K562 (cell line): Measurements from ENCODE around the gene TSHZ1. TPM values are rescaled to one million over a fixed set of nuclear protein-coding genes. Genes with fewer than 3 reads are reported as not detected.

Source experiments
- ATAC-seq: fragments of 200-7000 bp; cut with Tn5 transposase; 3 replicates; pipeline ENCODE4 v1.9.1; 2020; ENCODE audit warnings: moderate library complexity
- BruUV-seq: library from RNA; stranded (reverse); fragments of 400-500 nt; replicated peaks from 2 replicates; lab custom pipeline; 2021; lab: Mats Ljungman, UMichigan
- CTCF ChIA-PET: fragments of 300-600 bp; formaldehyde crosslinking; extraction: SDS; loops from one replicate; lab custom pipeline; 2021; ENCODE audit warnings: low intra/inter-chr PET ratio; lab: Yijun Ruan, JAX
- POLR2A ChIA-PET: fragments of 300-600, 350-650 bp; sonication (Branson Sonifier 250); formaldehyde crosslinking; extraction: SDS; loops from one replicate; lab custom pipeline; 2021; ENCODE audit warnings: antibody characterized with exemption, inconsistent platforms; lab: Yijun Ruan, JAX
- DNase-seq, 4 experiments: peaks; one replicate each; pipeline versions ENCODE4 v3.0.0 to v3.0.0-alpha.2; 2011 to 2018; ENCODE audit warnings: low spot score in 3 of 4, mixed read lengths in 3 of 4; ENCODE audit errors: extremely low read depth in 1 of 4
- FAIRE-seq: peaks from 2 replicates; lab custom pipeline; 2011; peaks lifted over from hg19 to GRCh38; lab: Jason Lieb, UNC
- H2AFZ ChIP-seq: 2 replicates; pipeline ENCODE4 v1.6.0; 2011; ENCODE audit warnings: low read depth, low read length, control low read depth, inconsistent platforms
- H3K27ac ChIP-seq: fragments of 200-600 bp; 3 replicates; pipeline ENCODE4 v1.8.0; 2011; ENCODE audit warnings: low read depth, mild to moderate bottlenecking, control low read depth, inconsistent platforms, low read length, moderate library complexity, mixed read lengths; ENCODE audit errors: extremely low read depth
- H3K27me3 ChIP-seq, 2 experiments: fragments of 300-600 bp in 1 of 2; 2 replicates in 1 of 2; 3 replicates in 1 of 2; pipeline versions ENCODE4 v1.6.0 to v1.8.0; 2011; ENCODE audit warnings: inconsistent platforms in 2 of 2, low read length in 2 of 2, mild to moderate bottlenecking in 1 of 2, mixed read lengths in 1 of 2, moderate library complexity in 1 of 2; ENCODE audit not compliant: control insufficient read depth in 2 of 2, insufficient read depth in 2 of 2
- H3K36me3 ChIP-seq: fragments of 300-600 bp; 3 replicates; pipeline ENCODE4 v1.8.0; 2011; ENCODE audit warnings: mild to moderate bottlenecking, low read length, inconsistent platforms; ENCODE audit not compliant: control insufficient read depth, insufficient read depth
- H3K4me1 ChIP-seq, 2 experiments: fragments of 200-600 bp in 1 of 2; replicated peaks in 1 of 2; 2 replicates in 1 of 2; 3 replicates in 1 of 2; pipeline versions ENCODE4 v1.5.1 to v1.8.0; 2011; ENCODE audit warnings: inconsistent platforms in 2 of 2, low read length in 2 of 2, mild to moderate bottlenecking in 1 of 2, mixed read lengths in 1 of 2, moderate library complexity in 1 of 2; ENCODE audit not compliant: control insufficient read depth in 2 of 2, insufficient read depth in 2 of 2
- H3K4me2 ChIP-seq: 2 replicates; pipeline ENCODE4 v1.6.1; 2011; ENCODE audit warnings: low read length, control low read depth, inconsistent platforms, mixed read lengths; ENCODE audit not compliant: insufficient read depth
- H3K4me3 ChIP-seq: fragments of 200-600 bp; sonication (generic), shearing (Covaris generic); 2 replicates; pipeline ENCODE4 v1.5.1; 2016; ENCODE audit warnings: control low read depth, inconsistent platforms
- H3K79me2 ChIP-seq: fragments of 200-600 bp; 3 replicates; pipeline ENCODE4 v1.8.0; 2011; ENCODE audit warnings: low read length, inconsistent platforms; ENCODE audit not compliant: control insufficient read depth, insufficient read depth
- H3K9ac ChIP-seq, 2 experiments: 2 replicates each; pipeline versions ENCODE4 v1.6.0 to v1.6.1; 2011; ENCODE audit warnings: low read depth in 2 of 2, low read length in 2 of 2, control low read depth in 1 of 2, inconsistent platforms in 1 of 2, mild to moderate bottlenecking in 1 of 2, mixed read lengths in 1 of 2; ENCODE audit not compliant: insufficient read depth in 1 of 2
- H3K9me1 ChIP-seq: one replicate; pipeline ENCODE4 v1.6.0; 2011; ENCODE audit warnings: inconsistent platforms, mild to moderate bottlenecking, low read length, moderate library complexity; ENCODE audit not compliant: control insufficient read depth, insufficient read depth
- H3K9me3 ChIP-seq: replicated peaks from 2 replicates; pipeline ENCODE4 v1.5.1; 2011; ENCODE audit warnings: low read depth, low read length, inconsistent platforms; ENCODE audit not compliant: control insufficient read depth, insufficient read depth
- H4K20me1 ChIP-seq: replicated peaks from 2 replicates; pipeline ENCODE4 v1.6.1; 2011; ENCODE audit warnings: low read length, inconsistent platforms, mixed read lengths; ENCODE audit not compliant: control insufficient read depth, insufficient read depth
- CBFA2T2 ChIP-seq: fragments of 450-650 bp; conservative IDR thresholded peaks from 2 replicates; pipeline ENCODE4 v1.6.1; 2017; ENCODE audit warnings: mild to moderate bottlenecking
- CBFB ChIP-seq: sonication (generic); formaldehyde crosslinking; IDR thresholded peaks from 2 replicates; pipeline ENCODE4 v1.4.0; 2020; ENCODE audit warnings: mild to moderate bottlenecking, missing genetic modification reagents
- MAFG ChIP-seq: fragments of 450-650 bp; conservative IDR thresholded peaks from 2 replicates; pipeline ENCODE4 v1.6.1; 2016; ENCODE audit warnings: missing genetic modification characterization, missing compliant biosample characterization
- MAFK ChIP-seq: IDR thresholded peaks from 2 replicates; pipeline ENCODE4 v1.6.1; 2011; ENCODE audit warnings: low read length, improper control_type of control experiment
- PYGO2 ChIP-seq: fragments of 450-650 bp; IDR thresholded peaks from 2 replicates; pipeline ENCODE4 v1.6.1; 2016; ENCODE audit warnings: mild to moderate bottlenecking, missing genetic modification characterization, moderate library complexity, missing compliant biosample characterization
- ZBTB26 ChIP-seq: fragments of 450-650 bp; formaldehyde crosslinking; IDR thresholded peaks from 2 replicates; pipeline ENCODE4 v1.4.0; 2022; ENCODE audit warnings: missing genetic modification characterization
- WGBS: fragments of 100-300 bp; shearing (Covaris generic); methylation state at CpG from one replicate; pipeline ENCODE4 v1.1.6; 2016; ENCODE audit warnings: low coverage, mixed read lengths; ENCODE audit not compliant: insufficient coverage; ENCODE audit errors: missing lambda C conversion rate; 5-methylcytosine and 5-hydroxymethylcytosine counted together
- in situ Hi-C: fragments of 300-500 bp; cut with MboI; formaldehyde crosslinking; loops from 4 replicates; pipeline ENCODE4 v1.15.0; 2018; ENCODE audit warnings: inconsistent platforms, mixed read lengths
- intact Hi-C: fragments of 100-400 bp; cut with micrococcal nuclease; formaldehyde crosslinking; loops from 2 replicates; pipeline ENCODE4 v1.14.2; 2022
- polyA plus RNA-seq, 8 experiments: library from polyadenylated mRNA; depleted of rRNA in 4 of 8; stranded (reverse) in 5 of 8; unstranded in 3 of 8; fragments of >200 nt; fragmentation: Nextera tagmentation in 2 of 8; fragmentation: Illumina TruSeq in 1 of 8; extraction: Ambion mirVana in 2 of 8; extraction: Trizol in 1 of 8; gene quantifications; 2 replicates each; pipeline versions ENCODE4 v1.2.1 to v1.2.3, GENCODE V29; 2011 to 2014; ENCODE audit warnings: inconsistent platforms in 1 of 8, missing spikeins in 1 of 8
- total RNA-seq, 7 experiments: library from RNA; depleted of rRNA in 6 of 7; stranded (reverse); fragments of >200 nt in 6 of 7; fragmentation: Illumina TruSeq in 2 of 7; extraction: Trizol in 2 of 7; gene quantifications; 2 replicates each; pipeline versions ENCODE4 v1.2.1 to v1.2.3, GENCODE V29; 2011 to 2021; ENCODE audit warnings: low replicate concordance in 1 of 7
- TF ChIP-seq, protein P1 (sequence below), 2 experiments: fragments of 450-650 bp; IDR thresholded peaks; 2 replicates each; pipeline ENCODE4 v1.6.1; 2018; ENCODE audit warnings: mild to moderate bottlenecking in 2 of 2, low read depth in 1 of 2; ENCODE audit not compliant: partially characterized antibody in 2 of 2
- TF ChIP-seq, protein P2 (sequence below): fragments of 250-450 bp; sonication (Bioruptor Pico); IDR thresholded peaks from 2 replicates; pipeline ENCODE4 v1.9.0; 2021; ENCODE audit warnings: mild to moderate bottlenecking, inconsistent platforms
- TF ChIP-seq, protein P3 (sequence below): sonication (generic); formaldehyde crosslinking; IDR thresholded peaks from 2 replicates; pipeline ENCODE4 v1.8.1; 2022; ENCODE audit warnings: missing genetic modification reagents

TSHZ1 gene
- total and polyA plus RNA-seq, 9 of the 15 experiments (the other 6 are each of a cell fraction or from before 2014, with no cell fraction given), result 1.1 to 7.2 (median 2.7) TPM

DNA sequence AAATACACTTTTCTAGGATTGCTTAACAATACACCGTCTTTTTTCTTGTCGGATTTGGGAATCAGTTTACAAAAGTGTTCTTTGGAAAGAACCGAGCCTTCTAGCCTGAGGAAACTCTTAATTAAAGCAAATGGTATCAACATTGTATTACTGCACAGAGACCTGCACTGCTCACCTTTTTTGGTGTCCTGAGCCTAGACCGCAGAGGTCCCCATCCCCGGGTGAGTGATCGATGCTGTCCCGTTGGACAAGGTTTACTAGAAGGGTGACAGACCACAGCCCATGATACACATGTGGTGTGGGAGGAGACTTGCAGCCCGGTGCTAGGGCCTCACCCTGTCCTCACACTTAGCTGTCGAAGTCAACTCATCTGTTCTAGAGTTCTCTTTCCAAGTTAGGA lies 55.3 kb downstream of the TSHZ1 start (continued):
- TF ChIP-seq, protein P1, sequence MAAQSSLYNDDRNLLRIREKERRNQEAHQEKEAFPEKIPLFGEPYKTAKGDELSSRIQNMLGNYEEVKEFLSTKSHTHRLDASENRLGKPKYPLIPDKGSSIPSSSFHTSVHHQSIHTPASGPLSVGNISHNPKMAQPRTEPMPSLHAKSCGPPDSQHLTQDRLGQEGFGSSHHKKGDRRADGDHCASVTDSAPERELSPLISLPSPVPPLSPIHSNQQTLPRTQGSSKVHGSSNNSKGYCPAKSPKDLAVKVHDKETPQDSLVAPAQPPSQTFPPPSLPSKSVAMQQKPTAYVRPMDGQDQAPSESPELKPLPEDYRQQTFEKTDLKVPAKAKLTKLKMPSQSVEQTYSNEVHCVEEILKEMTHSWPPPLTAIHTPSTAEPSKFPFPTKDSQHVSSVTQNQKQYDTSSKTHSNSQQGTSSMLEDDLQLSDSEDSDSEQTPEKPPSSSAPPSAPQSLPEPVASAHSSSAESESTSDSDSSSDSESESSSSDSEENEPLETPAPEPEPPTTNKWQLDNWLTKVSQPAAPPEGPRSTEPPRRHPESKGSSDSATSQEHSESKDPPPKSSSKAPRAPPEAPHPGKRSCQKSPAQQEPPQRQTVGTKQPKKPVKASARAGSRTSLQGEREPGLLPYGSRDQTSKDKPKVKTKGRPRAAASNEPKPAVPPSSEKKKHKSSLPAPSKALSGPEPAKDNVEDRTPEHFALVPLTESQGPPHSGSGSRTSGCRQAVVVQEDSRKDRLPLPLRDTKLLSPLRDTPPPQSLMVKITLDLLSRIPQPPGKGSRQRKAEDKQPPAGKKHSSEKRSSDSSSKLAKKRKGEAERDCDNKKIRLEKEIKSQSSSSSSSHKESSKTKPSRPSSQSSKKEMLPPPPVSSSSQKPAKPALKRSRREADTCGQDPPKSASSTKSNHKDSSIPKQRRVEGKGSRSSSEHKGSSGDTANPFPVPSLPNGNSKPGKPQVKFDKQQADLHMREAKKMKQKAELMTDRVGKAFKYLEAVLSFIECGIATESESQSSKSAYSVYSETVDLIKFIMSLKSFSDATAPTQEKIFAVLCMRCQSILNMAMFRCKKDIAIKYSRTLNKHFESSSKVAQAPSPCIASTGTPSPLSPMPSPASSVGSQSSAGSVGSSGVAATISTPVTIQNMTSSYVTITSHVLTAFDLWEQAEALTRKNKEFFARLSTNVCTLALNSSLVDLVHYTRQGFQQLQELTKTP (IDR thresholded peaks at IDR 0.05; ENCODE audit: low read depth in 1 of 2, partially characterized antibody in 2 of 2), result no peak

DNA sequence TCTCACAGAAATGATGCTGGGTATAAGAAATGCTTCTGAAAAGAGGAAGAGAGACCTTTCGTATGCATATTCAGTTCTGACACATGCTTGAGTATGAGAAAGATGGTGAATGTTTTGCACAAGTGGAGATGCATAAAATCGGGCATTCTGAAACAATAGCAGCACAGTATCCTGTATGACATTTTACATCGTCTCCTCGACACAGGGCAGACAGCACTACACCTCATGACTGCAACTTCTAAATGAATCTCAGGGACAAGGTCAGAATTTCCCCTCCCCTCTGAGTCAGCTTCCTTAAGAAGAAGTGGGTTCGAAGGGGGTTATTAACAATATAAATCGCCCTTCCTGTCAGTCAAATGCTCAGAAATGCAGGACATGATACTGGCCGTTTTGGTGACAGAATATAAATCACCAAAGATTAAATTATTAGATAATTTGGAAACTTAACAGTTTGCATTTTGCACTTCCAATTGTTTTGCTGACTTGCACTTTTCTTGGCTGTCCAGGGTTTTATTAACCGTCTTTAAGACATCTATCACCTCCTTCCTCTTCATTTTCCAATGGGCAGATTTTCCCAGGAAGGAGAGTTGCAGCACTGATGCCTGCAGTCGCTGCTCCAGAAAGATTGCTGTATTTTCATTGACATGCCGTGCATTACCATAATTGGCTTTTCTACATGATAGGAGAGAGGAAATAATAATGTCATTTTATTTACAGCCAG lies 57.2 kb downstream of the TSHZ1 start:
- FAIRE-seq, result no peak
- Histone ChIP-seq H3K9me3 (no peaks in the 10 kb centered on the region), H3K4me2 (no peak overlapping the region)
- TF ChIP-seq CBFB (CRISPR knock-in tag) (no peak), CBFA2T2 (no peak), MAFG (tag) (peak; percentile 86), MAFK (peak; percentile 83), PYGO2 (tag) (no peak), ZBTB26 (CRISPR knock-in tag) (no peak)
- TF ChIP-seq, protein P2, sequence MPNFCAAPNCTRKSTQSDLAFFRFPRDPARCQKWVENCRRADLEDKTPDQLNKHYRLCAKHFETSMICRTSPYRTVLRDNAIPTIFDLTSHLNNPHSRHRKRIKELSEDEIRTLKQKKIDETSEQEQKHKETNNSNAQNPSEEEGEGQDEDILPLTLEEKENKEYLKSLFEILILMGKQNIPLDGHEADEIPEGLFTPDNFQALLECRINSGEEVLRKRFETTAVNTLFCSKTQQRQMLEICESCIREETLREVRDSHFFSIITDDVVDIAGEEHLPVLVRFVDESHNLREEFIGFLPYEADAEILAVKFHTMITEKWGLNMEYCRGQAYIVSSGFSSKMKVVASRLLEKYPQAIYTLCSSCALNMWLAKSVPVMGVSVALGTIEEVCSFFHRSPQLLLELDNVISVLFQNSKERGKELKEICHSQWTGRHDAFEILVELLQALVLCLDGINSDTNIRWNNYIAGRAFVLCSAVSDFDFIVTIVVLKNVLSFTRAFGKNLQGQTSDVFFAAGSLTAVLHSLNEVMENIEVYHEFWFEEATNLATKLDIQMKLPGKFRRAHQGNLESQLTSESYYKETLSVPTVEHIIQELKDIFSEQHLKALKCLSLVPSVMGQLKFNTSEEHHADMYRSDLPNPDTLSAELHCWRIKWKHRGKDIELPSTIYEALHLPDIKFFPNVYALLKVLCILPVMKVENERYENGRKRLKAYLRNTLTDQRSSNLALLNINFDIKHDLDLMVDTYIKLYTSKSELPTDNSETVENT (CRISPR knock-in tag), result no peak
- TF ChIP-seq, protein P3, sequence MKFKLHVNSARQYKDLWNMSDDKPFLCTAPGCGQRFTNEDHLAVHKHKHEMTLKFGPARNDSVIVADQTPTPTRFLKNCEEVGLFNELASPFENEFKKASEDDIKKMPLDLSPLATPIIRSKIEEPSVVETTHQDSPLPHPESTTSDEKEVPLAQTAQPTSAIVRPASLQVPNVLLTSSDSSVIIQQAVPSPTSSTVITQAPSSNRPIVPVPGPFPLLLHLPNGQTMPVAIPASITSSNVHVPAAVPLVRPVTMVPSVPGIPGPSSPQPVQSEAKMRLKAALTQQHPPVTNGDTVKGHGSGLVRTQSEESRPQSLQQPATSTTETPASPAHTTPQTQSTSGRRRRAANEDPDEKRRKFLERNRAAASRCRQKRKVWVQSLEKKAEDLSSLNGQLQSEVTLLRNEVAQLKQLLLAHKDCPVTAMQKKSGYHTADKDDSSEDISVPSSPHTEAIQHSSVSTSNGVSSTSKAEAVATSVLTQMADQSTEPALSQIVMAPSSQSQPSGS (CRISPR knock-in tag), result no peak

More for the DNA sequence above, 57.2 kb downstream of the TSHZ1 start:
- Histone ChIP-seq H3K4me1 (no peaks in the 10 kb centered on the region; a peak in 1 of 5 replicates), H3K27ac (no peak overlapping the region), H3K79me2 (no peaks in the 10 kb centered on the region), H3K36me3 (no peaks in the 10 kb centered on the region), H3K27me3 (no peaks in the 10 kb centered on the region; a peak in 1 of 5 replicates), H3K4me3 (no peak overlapping the region), H3K9me1 (no peaks in the 10 kb centered on the region), H4K20me1 (peaks cover 7% of the 10 kb centered on the region), H2AFZ (no peak overlapping the region), H3K9ac (no peak overlapping the region)
- WGBS, result 17% methylated on average over 9 of the region's 10 CpGs
- in situ Hi-C loops (no loop called here), intact Hi-C loops (no loop called here)
- POLR2A ChIA-PET, result no interaction called here
- no peak for DNase-seq
- no peak for ATAC-seq
- BruUV-seq, result no TSS peak
- CTCF ChIA-PET, result no interaction called here
